ENCODE measurements around the gene MED27. TPM values are rescaled to one million over a fixed set of nuclear protein-coding genes. Genes with fewer than 3 reads are reported as not detected.

MED27 gene
- total RNA-seq, 1 donor from 2014 or later = 28.2 TPM

GRCh38 chr9:131854334-131854733 is 225.3 kb downstream of the MED27 start:
- H3K9me3 Mint-ChIP-seq (ENCODE audit: low read depth) = no peaks in the 10 kb centered on the region
- TF ChIP-seq CTCF (IDR thresholded peaks at IDR 0.05) = no peak
- H3K27me3 Mint-ChIP-seq (ENCODE audit: low read depth) = peaks cover 4% of the 10 kb centered on the region
- no peak for DNase-seq (ENCODE audit: low spot score)
- no peaks in the 10 kb centered on the region for H3K4me1 Mint-ChIP-seq (ENCODE audit: low read depth)
- no peak overlapping the region for H3K27ac Mint-ChIP-seq (ENCODE audit: unreplicated experiment)
- peaks cover under 1% of the 10 kb centered on the region for H3K36me3 Mint-ChIP-seq (ENCODE audit: low read depth)
- no peak overlapping the region for H3K4me3 Mint-ChIP-seq (ENCODE audit: unreplicated experiment)

- no peak for DNase-seq (ENCODE audit: low spot score)
- TF ChIP-seq CTCF (IDR thresholded peaks at IDR 0.05) = no peak
- H3K4me3 Mint-ChIP-seq (ENCODE audit: unreplicated experiment) = no peak overlapping the region
- peaks cover 5% of the 10 kb centered on the region for H3K27me3 Mint-ChIP-seq (ENCODE audit: low read depth)
- H3K36me3 Mint-ChIP-seq (ENCODE audit: low read depth) = no peaks in the 10 kb centered on the region
- H3K4me1 Mint-ChIP-seq (ENCODE audit: low read depth) = no peaks in the 10 kb centered on the region
- no peaks in the 10 kb centered on the region for H3K9me3 Mint-ChIP-seq (ENCODE audit: low read depth)
- H3K27ac Mint-ChIP-seq (ENCODE audit: unreplicated experiment) = no peak overlapping the region
Measured at GRCh38 chr9:131853434-131853833, 226.2 kb downstream of the MED27 start.

GRCh38 chr9:131851414-131851813 is 228.3 kb downstream of the MED27 start:
- Mint-ChIP-seq H3K9me3 (ENCODE audit: low read depth) (no peaks in the 10 kb centered on the region), H3K4me3 (ENCODE audit: unreplicated experiment) (no peak overlapping the region), H3K27ac (ENCODE audit: unreplicated experiment) (no peak overlapping the region), H3K36me3 (ENCODE audit: low read depth) (no peaks in the 10 kb centered on the region), H3K27me3 (ENCODE audit: low read depth) (peaks cover 8% of the 10 kb centered on the region), H3K4me1 (ENCODE audit: low read depth) (no peaks in the 10 kb centered on the region)
- DNase-seq (ENCODE audit: low spot score) = no peak
- no peak for TF ChIP-seq CTCF (IDR thresholded peaks at IDR 0.05)

- TF ChIP-seq CTCF (IDR thresholded peaks at IDR 0.05) = no peak
- H3K9me3 Mint-ChIP-seq (ENCODE audit: low read depth) = no peaks in the 10 kb centered on the region
- no peak for DNase-seq (ENCODE audit: low spot score)
- peaks cover 11% of the 10 kb centered on the region for H3K27me3 Mint-ChIP-seq (ENCODE audit: low read depth)
- no peak overlapping the region for H3K27ac Mint-ChIP-seq (ENCODE audit: unreplicated experiment)
- no peaks in the 10 kb centered on the region for H3K36me3 Mint-ChIP-seq (ENCODE audit: low read depth)
- H3K4me3 Mint-ChIP-seq (ENCODE audit: unreplicated experiment) = no peak overlapping the region
- H3K4me1 Mint-ChIP-seq (ENCODE audit: low read depth) = no peaks in the 10 kb centered on the region
Measured at GRCh38 chr9:131849391-131849790, 230.3 kb downstream of the MED27 start.

- DNase-seq (ENCODE audit: low spot score) = no peak
- Mint-ChIP-seq H3K27ac (ENCODE audit: unreplicated experiment) (no peak overlapping the region), H3K27me3 (ENCODE audit: low read depth) (peaks cover 11% of the 10 kb centered on the region), H3K4me1 (ENCODE audit: low read depth) (no peaks in the 10 kb centered on the region), H3K9me3 (ENCODE audit: low read depth) (no peaks in the 10 kb centered on the region), H3K4me3 (ENCODE audit: unreplicated experiment) (no peak overlapping the region), H3K36me3 (ENCODE audit: low read depth) (no peaks in the 10 kb centered on the region)
- no peak for TF ChIP-seq CTCF (IDR thresholded peaks at IDR 0.05)
Measured at GRCh38 chr9:131848570-131849160, 231.0 kb downstream of the MED27 start.

Measured in chondrocyte (in vitro differentiated cells).